ENCODE data around the gene SSR3. TPM values are rescaled to one million over a fixed set of nuclear protein-coding genes. Genes with fewer than 3 reads are reported as not detected.

Gene SSR3
- total and polyA plus RNA-seq, 9 donors = 53.4 to 303 (median 160) TPM

DNA sequence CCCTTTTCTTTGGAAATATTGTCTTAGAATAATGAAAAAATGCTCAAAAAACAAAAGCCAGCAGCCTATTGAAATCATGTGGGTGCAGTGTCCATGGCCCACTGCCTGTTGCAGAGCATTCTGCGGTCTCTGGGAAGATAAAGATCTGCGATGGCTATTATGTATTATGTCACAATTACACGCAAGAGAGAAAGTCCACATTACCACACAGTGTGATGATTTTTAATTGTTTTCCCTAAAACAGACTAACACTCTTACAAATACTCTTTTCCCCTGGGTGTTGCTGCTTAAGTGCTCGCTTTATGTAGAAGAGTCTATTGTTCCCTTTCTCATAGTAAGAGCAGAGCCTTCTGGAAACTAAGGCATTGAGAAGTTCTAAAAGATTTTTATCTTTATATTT is 32.2 kb downstream of the SSR3 start:
- WGBS, 3 donors = 90 to 94% (median 90%) methylated on average over 4 of the region's 4 CpGs
- no peaks in the 10 kb centered on the region for H3K36me3 ChIP-seq
- no peak overlapping the region for H3K4me3 ChIP-seq
- no peak overlapping the region for H3K27ac ChIP-seq
- intact Hi-C loops (cut with DNase I) = no loop called here
- TF ChIP-seq EP300 (IDR thresholded peaks at IDR 0.05) (no peak), POLR2A (IDR thresholded peaks at IDR 0.05) (no peak)
- TF ChIP-seq, protein P1, sequence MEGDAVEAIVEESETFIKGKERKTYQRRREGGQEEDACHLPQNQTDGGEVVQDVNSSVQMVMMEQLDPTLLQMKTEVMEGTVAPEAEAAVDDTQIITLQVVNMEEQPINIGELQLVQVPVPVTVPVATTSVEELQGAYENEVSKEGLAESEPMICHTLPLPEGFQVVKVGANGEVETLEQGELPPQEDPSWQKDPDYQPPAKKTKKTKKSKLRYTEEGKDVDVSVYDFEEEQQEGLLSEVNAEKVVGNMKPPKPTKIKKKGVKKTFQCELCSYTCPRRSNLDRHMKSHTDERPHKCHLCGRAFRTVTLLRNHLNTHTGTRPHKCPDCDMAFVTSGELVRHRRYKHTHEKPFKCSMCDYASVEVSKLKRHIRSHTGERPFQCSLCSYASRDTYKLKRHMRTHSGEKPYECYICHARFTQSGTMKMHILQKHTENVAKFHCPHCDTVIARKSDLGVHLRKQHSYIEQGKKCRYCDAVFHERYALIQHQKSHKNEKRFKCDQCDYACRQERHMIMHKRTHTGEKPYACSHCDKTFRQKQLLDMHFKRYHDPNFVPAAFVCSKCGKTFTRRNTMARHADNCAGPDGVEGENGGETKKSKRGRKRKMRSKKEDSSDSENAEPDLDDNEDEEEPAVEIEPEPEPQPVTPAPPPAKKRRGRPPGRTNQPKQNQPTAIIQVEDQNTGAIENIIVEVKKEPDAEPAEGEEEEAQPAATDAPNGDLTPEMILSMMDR (IDR thresholded peaks at IDR 0.05) = no peak
- H3K27me3 ChIP-seq = no peaks in the 10 kb centered on the region
- H3K4me1 ChIP-seq (ENCODE audit: insufficient read depth) = peaks cover under 1% of the 10 kb centered on the region
- no peak for DNase-seq
- H3K9me3 ChIP-seq = no peaks in the 10 kb centered on the region

DNA sequence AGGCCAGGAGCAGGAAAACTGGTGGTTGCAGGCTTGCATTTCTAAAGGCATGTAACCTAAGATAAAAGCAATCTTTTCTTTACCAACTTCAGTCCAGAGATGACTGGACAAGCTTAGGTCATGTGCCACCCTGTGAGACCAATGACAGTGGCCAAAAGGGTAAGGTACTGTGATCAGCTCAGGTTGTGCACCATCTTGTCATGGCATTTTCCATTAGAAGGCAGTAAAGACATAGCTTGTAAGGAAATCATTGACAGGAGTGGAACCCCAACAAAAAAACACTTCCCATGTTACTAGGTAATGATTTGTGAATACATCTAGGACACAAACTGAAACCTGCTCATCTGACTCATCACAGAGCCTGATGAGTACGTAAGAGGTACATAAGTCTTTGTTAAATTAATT is 35.2 kb downstream of the SSR3 start:
- DNase-seq = no peak
- Histone ChIP-seq H3K9me3 (no peaks in the 10 kb centered on the region), H3K27me3 (no peaks in the 10 kb centered on the region), H3K36me3 (no peaks in the 10 kb centered on the region), H3K4me1 (ENCODE audit: insufficient read depth) (peaks cover 6% of the 10 kb centered on the region), H3K27ac (no peak overlapping the region), H3K4me3 (no peak overlapping the region)
- 95 to 100% (median 97%) methylated on average over 1 of the region's 1 CpG for WGBS, 3 donors
- TF ChIP-seq, protein P1 (IDR thresholded peaks at IDR 0.05) = no peak
- TF ChIP-seq EP300 (IDR thresholded peaks at IDR 0.05) (no peak), POLR2A (IDR thresholded peaks at IDR 0.05) (no peak)
- intact Hi-C loops (cut with DNase I) = loop anchor here in 3 of 4 donors (5.0 to 10.0 kb wide), 3 partner anchors 365 to 475 kb away; no protein-coding TSS in a partner anchor

DNA sequence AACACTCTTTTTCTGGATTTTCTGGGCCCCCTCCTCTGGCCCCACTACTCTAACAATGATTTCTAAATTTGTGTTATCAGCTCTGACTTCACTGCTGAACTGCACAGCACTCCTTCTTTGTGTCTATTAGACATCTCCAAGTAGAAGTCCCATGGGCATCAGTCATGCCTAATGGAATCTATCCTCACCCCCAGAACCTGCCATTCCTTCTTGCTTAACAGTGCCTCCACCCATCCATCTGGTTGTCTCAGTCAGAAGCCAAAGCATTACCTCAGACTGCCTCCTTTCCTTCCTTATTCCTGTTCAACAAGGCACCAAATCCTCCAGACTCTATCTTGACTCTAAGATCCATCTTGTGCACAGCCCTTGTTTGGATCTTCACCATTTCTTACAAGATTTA is 36.2 kb downstream of the SSR3 start:
- Histone ChIP-seq H3K27me3 (no peaks in the 10 kb centered on the region), H3K36me3 (no peaks in the 10 kb centered on the region), H3K4me3 (no peak overlapping the region), H3K9me3 (no peaks in the 10 kb centered on the region), H3K27ac (no peak overlapping the region), H3K4me1 (ENCODE audit: insufficient read depth) (peaks cover 6% of the 10 kb centered on the region)
- DNase-seq = no peak
- TF ChIP-seq POLR2A (IDR thresholded peaks at IDR 0.05) = no peak
- TF ChIP-seq, protein P1 (IDR thresholded peaks at IDR 0.05) = no peak
- TF ChIP-seq EP300 (IDR thresholded peaks at IDR 0.05) = no peak
- intact Hi-C loops (cut with DNase I) = loop anchor here in 3 of 4 donors (5.0 to 10.0 kb wide), 3 partner anchors 364 to 474 kb away; no protein-coding TSS in a partner anchor

DNA sequence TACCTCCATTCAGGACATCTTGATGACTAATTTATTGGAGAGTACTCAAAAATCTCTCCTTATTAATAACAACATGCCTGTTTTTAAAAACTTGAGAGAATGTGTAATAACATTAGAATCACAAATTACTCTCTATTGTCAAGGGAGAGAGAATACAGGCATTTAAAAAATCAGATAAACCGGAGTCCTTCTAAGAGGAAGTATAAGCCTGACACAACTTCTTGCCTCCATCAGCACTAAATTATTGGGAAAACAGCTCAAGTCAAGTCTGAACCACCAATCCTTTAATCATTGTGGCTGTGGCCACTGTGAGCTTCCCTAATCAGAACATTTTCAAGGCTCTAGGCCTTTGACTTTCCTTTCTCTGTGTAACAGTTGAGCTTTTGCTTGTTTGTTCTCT is 38.0 kb downstream of the SSR3 start:
- DNase-seq = no peak
- TF ChIP-seq POLR2A (IDR thresholded peaks at IDR 0.05) (no peak), EP300 (IDR thresholded peaks at IDR 0.05) (no peak)
- TF ChIP-seq, protein P1 (IDR thresholded peaks at IDR 0.05) = no peak
- Histone ChIP-seq H3K4me1 (ENCODE audit: insufficient read depth) (peaks cover 6% of the 10 kb centered on the region), H3K27ac (peak overlapping the region in 1 of 2 donors; percentile 7), H3K27me3 (no peaks in the 10 kb centered on the region), H3K4me3 (no peak overlapping the region), H3K36me3 (no peaks in the 10 kb centered on the region), H3K9me3 (no peaks in the 10 kb centered on the region)
- intact Hi-C loops (cut with DNase I) = loop anchor here in 3 of 4 donors (5.0 to 10.0 kb wide), 3 partner anchors 362 to 472 kb away; no protein-coding TSS in a partner anchor
- WGBS, 3 donors = 10 to 41% (median 25%) methylated on average over 1 of the region's 1 CpG

Data from ovary (tissue), 9 donors.